GM21367 (cell line): ENCODE data around the gene CHID1.

Experiments
- ATAC-seq: cut with Tn5 transposase; IDR thresholded peaks from one replicate; pipeline ENCODE4 v1.9.1; 2021; ENCODE audit not compliant: unreplicated experiment

The CHID1 gene

DNA sequence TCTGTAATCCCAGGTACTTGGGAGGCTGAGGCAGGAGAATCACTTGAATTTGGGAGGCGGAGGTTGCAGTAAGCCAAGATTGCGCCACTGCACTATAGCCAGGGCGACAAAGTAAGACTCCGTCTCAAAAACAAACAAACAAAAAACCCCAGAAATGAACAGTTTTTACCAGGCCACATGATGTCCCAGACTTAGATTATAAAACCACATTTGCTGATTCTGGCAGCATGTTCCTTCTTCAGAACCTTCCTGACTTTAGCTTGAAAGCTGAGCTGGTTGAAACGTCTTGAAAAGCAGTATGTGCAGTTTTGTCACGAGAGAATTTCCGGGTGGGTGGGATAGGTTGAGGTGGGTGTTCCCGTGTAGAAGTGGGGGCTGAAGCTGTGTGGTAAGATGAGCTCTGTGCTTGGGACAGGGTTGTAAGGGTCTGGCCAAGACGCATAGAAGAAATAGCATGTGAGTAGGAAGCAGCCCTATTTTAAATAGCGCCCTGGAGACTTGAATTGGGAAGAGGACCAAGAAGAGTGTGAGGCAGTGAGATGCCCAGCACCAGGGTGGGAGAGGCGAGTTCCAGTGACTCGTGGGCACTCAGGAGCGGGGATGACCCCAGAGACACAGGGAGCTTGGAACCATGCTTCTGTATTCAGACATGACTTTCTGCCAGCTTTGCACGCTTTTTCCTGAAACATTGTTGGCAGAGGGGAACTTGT is 22.7 kb upstream of the CHID1 start:
- no peak for ATAC-seq

DNA sequence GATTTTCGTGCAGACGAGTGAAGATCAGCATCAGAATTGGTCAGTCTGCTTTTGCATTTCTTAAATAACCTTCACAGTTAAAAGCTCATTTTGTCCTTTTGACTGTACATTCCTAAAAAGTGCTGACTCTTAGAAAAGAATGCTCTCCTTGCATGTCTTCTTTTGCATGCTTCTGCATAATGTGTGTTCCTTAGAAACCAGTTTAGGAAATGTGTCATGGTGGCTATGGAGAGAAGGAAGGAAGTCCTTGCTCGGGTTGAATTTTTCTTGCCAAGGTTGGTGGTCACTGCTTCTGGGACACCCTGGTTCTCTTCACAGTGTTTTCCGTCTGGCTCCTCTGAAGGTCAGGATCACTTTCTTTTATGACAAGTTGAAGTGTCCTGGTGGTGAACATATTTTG is 21.8 kb upstream of the CHID1 start:
- ATAC-seq: no peak

DNA sequence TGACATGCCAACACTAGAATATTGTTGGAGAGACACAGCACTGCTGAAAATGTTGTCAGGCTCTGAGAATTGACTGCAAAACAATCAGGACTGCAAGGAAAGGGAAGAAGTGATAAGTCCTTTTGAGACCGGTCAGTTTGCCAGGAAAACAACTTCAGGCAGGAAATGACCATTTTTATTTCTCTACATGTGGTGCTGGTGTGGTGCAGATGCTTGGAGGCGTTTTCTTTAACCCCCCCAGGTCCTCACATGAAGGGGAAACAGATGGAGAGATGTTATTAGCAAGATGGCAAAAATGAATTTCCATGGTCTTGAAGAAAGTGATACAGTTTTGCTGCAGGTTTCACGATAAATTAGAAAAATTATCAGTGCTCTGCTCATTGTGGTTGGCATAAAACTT is 20.8 kb upstream of the CHID1 start:
- no peak for ATAC-seq

DNA sequence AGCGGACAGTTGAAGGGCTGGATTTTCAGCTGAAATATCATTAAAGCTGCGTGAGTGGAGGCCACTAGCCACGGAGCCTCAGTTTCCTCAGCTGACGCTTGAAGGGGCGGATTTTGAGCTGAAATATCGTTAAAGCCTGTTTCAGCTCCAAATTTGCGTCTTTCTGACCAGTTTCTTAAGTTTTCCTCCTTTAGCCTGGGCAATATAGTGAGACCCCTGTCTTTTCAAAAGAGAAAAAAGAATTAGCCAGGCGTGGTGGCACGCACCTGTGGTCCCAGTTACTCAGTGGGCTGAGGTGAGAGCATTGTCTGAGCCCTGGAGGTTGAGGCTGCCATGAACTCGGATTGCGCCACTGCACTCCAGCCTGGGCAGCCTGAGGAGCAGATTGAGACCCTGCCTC is 18.8 kb upstream of the CHID1 start:
- no peak for ATAC-seq

DNA sequence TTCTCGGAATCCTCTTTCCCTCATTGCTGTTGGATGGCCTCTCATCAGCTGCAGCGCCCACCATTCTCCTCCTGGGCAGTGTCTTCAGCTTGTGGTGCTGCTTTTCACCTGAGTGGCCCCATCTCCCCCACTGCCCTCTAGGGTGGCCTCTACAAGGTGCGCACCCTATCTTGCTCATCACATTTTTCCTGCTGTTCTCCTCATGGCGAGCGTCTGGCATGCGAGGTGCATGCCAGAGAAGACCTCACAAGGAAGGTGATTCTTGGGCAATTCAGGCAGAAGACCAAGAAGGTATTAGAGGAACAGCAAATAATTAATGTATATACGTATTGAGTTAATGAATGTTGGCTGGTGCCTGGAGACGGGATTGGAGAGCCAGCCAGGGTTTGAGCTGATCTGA is 18.2 kb upstream of the CHID1 start:
- no peak for ATAC-seq

DNA sequence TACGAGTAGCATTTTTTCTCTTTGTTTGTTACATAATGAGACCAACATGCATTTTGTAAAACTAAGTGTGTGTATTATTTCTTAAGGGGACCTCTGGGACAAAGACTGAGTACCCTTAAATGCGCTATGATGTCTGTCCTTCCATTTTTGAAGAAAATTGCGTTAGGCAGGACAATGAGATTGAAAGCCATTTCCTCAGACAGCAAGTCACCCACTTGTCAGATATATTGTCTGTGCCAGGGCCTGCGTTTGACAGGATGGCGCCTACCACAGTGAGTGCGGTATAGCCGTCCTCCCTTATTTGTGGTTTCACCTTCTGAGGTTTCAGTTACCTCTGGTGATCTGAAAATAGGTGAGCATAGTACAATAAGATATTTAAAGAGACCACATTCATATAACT is 17.3 kb upstream of the CHID1 start:
- ATAC-seq: no peak

DNA sequence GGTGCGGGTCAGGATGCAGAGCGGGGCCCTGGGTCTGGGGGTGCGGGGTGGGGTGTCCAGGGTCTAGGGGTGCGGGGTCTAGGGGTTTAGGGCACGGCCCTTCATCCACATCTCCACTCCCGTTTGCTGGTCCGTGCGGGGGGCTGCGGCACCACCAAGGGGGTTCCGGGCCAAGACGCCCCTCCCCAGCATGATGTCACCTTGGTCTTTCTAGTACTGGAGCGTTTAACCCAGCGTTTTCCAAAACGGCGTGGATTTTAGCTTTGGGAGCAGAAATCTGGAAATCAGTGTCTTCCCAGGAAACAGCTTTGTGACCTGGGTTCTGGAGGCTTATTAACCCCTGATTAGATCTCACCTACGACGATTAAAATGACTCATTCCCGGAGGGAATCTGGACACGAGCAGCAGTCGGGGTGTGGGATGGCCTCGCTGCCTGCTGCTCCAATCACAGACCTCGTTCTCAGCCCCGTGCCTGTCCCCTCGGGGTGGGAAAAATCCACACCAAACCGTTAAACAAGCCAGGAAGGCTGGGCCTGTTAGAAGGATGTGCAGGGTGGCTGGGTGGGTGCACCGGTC is 15.8 kb upstream of the CHID1 start:
- ATAC-seq: no peak

DNA sequence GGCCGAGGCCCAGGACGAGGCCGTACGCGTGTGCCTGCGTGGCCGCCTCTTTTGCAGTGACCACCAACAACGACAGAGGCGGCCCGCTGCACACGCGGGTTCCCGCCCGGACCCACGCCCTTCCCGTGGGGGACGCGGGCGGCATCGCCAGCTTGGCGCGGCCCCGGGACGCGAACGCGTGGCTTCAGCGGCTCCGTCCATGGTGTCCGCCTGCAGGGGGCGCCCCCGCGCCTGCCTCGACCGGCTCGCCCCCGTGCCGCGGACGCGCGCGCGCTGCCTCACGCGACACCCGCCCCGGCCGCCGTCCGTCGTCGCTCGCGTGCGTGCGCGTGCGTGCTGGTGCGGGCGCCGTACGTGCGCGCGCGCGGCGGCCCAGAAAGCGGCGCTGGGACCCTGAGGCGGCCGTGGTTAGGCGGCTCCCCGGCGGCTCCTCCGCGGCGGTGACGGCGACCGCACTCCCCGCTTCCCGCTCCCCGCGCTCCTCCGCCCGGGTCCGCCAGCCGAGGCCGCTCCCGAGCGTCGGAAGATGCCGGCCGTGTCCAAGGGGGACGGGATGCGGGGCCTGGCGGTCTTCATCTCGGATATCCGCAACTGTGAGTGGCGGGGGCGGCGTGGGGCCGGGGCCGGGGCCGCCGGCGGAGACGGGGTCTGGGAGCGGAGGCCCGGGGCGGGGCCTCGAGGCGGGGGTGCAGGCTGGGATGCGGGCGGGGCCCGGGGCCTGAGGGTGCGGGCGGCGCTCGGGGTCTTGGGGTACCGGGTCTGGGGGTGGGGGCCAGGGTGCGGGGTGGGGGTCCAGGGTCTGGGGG is 15.1 kb upstream of the CHID1 start, which contains the start of gene AP2A2:
Gene AP2A2 (plus strand): TSS at position 375 of the 806 bp plus-strand sequence. CDS start 152 bp downstream, at position 527.
- ATAC-seq: peak; percentile 36

DNA sequence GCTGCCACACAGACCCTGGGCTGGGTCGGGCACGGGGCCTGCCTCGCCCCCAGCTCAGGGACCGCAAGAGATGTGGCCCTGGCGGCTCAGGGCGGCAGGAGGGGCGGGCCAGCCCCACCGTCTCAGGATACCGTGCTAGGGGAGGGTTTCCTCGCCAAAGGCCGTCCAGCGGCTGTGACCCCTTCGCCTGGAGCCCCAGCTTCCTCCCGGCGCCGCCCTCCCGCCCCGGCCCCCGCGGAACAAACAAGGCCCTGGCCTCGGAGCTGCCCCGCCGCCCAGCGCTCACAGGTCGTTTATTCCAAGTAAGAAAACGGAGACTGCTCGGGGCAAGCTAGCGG is 14.5 kb upstream of the CHID1 start:
- no peak for ATAC-seq

DNA sequence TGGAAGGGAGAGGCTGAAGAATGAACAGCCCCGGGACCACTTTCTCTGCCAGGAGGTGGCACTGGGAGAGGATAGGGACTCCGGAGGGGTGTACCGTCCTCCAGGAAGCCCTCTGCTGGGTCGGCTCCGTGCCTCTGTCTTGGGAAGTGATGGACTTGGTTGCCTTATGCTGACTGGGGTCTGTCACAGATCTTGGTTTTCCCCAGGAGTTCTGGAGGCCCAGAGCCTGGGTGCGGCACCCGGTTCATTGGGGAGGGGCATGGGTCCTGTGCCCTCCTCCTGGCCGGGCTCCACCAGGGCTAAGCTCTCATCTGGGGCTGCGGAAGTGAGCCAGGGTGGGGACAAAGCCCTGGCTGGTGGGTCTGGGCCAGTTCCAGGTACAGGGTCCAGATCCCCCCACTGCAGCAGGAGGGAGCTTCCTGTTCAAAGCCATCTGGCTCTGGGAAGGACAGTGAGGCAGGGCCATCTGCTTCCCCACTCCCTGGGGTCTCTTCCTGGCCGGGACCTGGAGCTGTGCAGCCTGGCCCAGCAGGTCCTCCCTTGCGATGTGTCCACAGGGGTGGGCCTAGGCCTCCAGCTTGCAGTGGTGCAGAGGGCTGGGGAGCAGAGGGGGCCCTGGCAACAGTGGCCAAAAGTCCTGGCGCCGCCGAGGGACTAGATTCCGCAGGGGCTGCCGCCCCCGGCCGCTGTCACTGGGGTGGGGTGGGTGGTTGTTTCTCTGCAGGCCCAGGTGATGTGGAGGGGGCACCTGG is 14.0 kb upstream of the CHID1 start:
- ATAC-seq: no peak

DNA sequence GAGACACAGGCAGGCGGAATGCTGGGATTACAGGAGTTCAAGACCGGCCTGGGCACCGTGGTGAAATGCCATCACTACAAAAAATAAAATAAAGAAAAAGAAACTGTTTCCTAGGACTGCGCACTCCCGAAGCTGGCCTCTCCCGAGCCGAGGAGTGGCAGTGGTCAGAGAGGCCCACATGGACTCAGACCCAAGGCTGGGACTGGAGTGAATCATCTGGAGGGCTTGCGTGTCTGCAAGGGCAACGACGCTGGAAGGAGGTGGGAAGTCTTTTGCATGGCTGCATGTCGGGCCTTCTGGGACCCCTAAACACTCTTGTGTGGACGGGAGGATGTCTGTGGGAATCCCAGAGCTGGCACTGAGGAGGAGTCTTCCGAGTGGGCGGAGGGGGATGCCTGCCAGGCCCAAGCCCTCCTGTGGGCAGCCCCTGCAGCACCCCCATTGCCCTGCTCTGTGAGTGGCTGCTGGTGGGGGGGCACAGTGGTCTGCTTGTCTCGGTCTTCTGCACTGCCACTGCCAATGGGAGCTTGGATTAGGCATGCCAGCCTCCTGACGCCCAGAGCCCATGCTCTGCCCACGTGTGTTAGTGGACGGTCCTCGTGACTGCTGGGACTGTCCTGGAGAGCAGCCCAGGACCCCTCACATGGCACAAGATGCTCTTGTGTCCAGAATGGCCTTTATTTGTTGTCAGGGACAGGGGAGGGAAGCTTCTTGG is 13.2 kb upstream of the CHID1 start:
- ATAC-seq: no peak

DNA sequence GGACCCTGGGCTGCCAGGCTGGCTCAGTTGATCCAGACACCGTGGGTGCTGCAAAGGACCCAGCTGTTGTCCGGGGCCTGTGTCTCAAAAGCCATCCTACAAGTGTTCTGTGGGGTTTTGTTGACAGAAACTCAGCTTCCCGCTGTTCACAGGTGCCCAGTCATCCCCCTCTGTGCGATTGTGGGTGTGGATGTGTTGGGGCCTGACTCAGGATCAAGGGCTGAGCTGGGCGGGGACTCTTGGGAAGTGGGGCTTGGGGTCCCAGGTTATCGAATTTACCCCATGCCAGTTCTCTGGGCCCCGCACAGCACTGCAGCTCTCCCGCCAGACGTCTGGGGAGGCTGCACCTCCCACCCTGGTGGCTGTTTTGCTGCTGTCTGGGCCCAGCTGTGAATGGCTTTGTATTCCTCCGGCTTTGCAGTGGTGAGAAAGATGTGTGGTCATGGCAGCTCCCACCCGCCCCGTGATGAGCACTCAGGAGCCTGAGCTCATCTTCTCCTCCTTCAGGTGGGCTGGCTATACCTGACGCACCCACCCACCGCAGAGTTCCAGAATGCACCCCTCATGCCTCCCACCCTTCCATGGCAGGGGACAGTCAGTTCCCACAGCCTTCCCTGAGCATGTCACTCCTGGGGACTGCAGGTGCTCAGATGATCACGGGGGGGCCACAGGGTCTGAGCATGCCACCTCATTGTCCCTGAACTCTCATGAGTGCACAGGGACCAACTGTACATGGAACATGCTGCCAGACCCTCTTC is 11.5 kb upstream of the CHID1 start:
- no peak for ATAC-seq

DNA sequence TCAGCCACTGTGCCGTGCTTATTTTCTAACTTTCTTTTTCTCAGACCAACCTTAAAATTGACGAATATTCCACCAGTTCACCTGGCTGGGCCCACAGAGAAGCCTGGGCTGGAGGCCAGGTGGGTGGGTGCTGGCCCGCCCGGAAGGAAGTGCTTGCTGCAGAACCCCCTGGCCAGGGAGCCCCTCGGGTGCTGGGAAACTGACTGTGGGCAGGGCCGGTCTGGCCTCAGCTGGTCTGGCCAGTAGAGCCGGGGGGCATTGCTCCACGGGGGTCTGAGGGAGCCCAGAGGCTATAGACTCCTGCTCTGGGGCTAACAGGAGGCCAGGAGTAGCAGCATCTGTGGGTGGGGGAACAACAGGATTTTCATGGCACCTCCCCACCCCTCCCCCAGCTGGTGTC is 6.8 kb upstream of the CHID1 start:
- no peak for ATAC-seq

DNA sequence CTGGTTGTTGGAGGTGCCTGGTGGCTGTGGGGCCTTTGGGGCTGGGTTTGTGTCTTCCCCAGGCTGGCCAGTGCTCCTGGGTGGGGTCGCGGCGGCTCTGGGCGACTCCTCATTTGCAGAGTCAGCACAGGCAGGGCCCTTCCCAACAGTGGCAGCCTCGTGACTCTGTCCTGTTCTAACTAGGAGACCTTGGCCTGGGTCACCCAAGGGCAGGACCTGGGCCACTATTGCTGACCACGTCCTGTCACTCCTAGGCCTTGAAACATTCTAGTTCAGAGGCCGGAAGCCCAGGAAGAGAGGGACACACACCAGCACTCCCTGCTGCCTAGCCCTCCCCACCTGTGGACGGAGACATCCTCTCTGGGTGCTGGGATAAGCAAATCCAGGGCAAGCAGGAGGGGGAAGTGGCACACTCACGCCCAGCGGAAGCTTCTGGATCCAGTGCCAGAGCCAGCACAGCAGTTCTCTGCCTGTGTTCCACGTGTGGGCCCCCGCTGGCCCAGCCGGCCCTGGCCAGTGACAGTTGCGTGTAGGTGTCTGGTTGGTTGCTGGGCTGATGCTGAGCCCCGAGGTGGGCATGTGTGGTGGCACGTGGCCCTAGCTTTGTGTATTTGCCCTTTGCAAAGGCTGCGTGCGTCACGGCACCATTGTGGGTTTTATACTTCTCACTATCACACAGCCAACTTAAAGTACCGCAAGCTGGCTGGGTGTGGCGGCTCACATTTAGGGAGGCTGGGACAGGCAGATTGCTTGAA is 4.3 kb upstream of the CHID1 start:
- ATAC-seq: no peak

DNA sequence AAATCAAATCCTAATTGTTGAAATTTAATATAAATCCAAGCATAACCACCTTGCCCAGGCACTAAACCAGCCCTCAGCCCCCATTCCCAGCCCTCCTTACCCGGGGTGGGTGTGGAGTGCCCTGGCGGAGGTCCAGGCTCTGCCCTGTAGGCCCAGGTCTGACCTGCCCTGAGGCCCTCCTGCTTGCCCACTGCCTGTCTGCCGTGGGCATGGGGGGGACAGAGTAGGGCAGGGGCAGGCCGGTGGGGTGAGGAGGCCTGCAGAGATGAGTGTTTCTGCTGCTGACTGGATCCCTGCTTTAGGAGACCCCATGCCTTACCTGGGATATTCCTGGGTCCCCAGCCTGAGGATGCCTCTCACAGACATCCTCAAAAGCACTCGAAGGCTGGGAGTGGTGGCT is 3.6 kb upstream of the CHID1 start:
- no peak for ATAC-seq

DNA sequence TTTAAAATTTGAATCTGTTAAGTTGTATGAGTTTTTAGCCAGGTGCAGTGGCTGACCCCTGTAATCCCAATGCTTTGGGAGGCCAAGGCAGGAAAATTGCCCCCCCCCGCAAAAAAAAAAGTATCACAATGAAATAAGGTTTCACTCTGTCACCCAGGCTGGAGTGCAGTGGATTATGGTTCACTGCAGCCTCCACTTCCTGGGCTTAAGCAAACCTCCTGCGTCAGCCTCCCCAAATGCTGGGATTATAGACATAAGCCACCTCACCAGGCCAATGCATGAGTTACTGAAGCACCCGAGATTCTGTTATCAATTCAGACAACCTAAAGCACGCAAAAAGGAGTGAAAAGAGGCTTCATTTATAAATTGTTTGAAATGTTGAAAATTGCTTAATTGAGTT is 2.4 kb upstream of the CHID1 start:
- ATAC-seq: no peak

DNA sequence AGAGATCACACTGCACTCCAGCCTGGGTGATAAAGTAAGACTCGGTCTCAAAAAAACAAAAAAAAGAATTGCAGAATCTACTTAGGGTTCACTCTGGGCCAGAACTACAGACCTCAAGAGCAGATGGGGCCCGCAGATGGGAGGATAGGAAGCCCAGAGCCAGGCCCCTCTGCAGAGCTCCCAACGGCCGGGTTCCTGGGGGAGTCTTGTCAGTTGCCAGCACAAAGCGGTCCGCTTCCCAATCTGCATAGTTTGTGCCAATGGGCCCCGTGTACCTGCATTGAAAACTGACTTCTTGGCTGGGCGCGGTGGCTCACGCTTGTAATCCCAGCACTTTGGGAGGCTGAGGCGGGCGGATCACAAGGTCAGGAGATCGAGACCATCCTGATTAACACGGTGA is 1.7 kb upstream of the CHID1 start:
- no peak for ATAC-seq

DNA sequence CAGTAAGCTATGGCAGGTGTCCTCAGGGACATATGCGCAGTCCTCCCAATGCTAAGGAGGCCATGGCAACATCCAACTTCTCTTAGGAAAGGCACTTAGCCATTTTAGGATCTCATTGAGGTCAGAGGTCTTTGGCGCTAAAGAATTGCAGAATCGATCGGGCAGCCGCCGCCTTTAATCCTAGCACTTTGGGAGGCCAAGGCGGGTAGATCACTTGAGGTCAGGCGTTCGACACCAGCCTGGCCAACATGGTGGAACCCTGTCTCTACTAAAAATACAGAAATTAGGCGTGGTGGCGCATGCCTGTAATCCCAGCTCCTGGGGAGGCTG is 1.2 kb upstream of the CHID1 start:
- no peak for ATAC-seq

DNA sequence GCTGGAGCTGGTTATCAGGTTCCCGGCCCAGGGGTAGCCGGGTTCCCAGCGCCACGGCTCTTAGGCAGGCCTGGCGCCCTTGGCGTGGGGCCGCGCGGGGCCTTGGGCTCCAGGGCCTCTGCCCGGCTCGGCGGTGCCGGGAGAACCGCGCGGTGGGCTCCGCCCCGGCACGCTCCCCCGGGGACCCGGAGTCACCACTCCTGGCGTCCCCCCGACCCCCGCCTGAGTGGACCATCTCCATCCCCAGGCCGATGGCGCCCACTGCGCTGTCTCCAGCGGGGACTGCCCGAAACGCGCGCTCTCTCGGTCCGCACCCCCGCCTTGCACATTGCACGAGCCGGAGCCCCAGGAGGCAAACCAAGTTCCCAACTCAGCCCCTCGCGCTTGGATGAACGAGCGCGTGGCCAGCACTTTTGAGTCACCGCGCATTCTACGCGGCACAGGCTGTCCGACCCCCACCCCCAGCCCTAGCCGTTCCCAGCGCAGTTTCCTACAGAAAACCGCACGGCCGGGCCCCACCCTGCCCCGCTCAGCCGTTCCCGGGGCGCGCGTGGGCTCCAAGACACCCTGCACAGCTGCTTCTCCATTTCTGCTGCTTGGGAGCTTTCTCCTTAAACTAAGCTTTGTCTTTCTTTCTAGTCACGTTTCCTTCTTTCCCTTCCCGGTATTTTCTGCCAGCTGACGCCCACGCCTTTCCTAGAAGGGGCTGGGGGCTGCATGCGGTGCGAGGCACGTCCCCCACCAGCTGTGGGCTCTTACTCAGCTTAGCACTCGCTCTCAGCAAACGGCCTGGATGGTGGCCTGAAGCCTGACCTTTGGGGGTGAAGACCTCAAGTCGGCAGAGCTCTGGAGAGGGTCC is 650 bp upstream of the CHID1 start:
- peak; percentile 26 for ATAC-seq
